ENCODE data around the gene HERPUD1. TPM values are rescaled to one million over a fixed set of nuclear protein-coding genes. Genes with fewer than 3 reads are reported as not detected.
A peak's percentile ranks its signal among the peaks of the same experiment; 100 is the strongest.

The HERPUD1 gene
- total and polyA plus RNA-seq, 2 of the 13 experiments (the other 11 are each of a cell fraction or from before 2014, with no cell fraction given) = 96.2 to 323 TPM

DNA sequence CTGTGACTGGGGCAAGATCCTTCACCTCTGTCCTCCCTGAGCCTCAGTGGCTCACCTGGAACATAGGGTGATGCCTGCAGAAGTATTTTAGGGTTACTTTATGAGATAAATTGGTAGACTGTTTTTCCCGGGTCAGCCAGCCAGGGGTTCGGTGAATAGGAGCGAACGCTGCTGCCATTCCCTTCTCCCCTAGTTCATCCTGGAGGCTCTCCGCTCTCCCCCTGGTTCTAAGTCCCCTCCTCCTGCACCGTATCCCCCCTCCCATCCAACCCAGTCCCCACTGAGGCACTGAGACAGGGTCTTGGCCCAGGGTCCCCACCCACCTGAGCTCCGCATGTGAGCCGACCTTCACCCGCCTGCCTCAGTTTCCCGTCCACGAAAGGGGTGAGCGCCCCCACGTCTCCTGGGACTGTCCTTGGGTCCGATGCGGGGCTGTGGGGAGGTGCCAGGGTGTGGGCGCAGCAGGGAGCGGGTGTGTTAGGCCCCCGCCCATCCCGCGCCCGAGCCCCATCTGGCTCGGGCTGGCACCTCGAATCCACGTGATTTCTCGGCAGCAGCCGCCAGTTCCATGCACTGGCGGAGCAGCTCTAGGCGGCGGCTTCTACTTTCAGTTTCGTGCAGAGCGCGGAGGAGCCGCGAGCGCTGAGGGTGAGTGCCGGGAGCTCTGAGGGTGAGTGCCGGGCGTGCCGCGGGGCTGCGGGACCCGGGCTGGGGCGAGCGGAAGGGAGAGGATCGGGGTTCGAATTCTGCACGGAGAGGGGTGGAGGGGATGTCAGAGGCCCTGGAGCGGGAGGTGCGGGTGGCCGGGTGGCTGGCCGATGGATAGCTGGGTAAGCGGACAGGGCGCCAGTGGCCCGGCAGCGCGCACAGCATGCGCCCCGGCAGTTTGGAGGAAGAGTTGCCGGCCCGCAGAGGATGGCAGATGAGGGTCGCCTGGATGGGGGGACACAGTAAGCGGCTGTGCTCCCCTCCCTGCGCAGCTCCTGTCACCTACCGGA lies 57.3 kb downstream of the HERPUD1 start, which contains the start of gene NLRC5 (continued):
- no peak for TF ChIP-seq ZNF572 (CRISPR knock-in tag; IDR thresholded peaks at IDR 0.05)
- peak; percentile 70; the same call in 1 of the 2 replicates for TF ChIP-seq ZNF431 (CRISPR knock-in tag; IDR thresholded peaks at IDR 0.05; ENCODE audit: borderline replicate concordance, low read depth)
- TF ChIP-seq ZFP41 (CRISPR knock-in tag; IDR thresholded peaks at IDR 0.05; ENCODE audit: borderline replicate concordance) = 0 out of 2 replicates have a peak, but pooled peaks have one; percentile 29
- TF ChIP-seq, protein P1, sequence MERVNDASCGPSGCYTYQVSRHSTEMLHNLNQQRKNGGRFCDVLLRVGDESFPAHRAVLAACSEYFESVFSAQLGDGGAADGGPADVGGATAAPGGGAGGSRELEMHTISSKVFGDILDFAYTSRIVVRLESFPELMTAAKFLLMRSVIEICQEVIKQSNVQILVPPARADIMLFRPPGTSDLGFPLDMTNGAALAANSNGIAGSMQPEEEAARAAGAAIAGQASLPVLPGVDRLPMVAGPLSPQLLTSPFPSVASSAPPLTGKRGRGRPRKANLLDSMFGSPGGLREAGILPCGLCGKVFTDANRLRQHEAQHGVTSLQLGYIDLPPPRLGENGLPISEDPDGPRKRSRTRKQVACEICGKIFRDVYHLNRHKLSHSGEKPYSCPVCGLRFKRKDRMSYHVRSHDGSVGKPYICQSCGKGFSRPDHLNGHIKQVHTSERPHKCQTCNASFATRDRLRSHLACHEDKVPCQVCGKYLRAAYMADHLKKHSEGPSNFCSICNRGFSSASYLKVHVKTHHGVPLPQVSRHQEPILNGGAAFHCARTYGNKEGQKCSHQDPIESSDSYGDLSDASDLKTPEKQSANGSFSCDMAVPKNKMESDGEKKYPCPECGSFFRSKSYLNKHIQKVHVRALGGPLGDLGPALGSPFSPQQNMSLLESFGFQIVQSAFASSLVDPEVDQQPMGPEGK (CRISPR knock-in tag; IDR thresholded peaks at IDR 0.05) = peak; percentile 48
- TF ChIP-seq TP53 (CRISPR knock-in tag; conservative IDR thresholded peaks at IDR 0.05) = peak; percentile 68; the same call in 1 of the 2 replicates
- TF ChIP-seq ZNF34 (CRISPR knock-in tag; IDR thresholded peaks at IDR 0.05; ENCODE audit: borderline replicate concordance) = no peak
- TF ChIP-seq RARA (CRISPR knock-in tag; IDR thresholded peaks at IDR 0.05) = no peak
- TF ChIP-seq POLR2AphosphoS5 (IDR thresholded peaks at IDR 0.05; ENCODE audit: low read depth, low read length) = no peak
- TF ChIP-seq ZBTB43 (CRISPR knock-in tag; conservative IDR thresholded peaks at IDR 0.05) = peak; percentile 76; the same call in 1 of the 2 replicates
- no peak for TF ChIP-seq MYNN (CRISPR knock-in tag; IDR thresholded peaks at IDR 0.05; ENCODE audit: low read depth)
- no peak for TF ChIP-seq MIER3 (CRISPR knock-in tag; IDR thresholded peaks at IDR 0.05; ENCODE audit: borderline replicate concordance)
- no peak for TF ChIP-seq TEF (CRISPR knock-in tag; IDR thresholded peaks at IDR 0.05)
- TF ChIP-seq ZBTB3 (CRISPR knock-in tag; IDR thresholded peaks at IDR 0.05; ENCODE audit: borderline replicate concordance, low read depth) = no peak
- TF ChIP-seq ZNF615 (CRISPR knock-in tag; IDR thresholded peaks at IDR 0.05; ENCODE audit: borderline replicate concordance) = no peak
- TF ChIP-seq AHR (CRISPR knock-in tag; IDR thresholded peaks at IDR 0.05) = no peak
- TF ChIP-seq, protein P2, sequence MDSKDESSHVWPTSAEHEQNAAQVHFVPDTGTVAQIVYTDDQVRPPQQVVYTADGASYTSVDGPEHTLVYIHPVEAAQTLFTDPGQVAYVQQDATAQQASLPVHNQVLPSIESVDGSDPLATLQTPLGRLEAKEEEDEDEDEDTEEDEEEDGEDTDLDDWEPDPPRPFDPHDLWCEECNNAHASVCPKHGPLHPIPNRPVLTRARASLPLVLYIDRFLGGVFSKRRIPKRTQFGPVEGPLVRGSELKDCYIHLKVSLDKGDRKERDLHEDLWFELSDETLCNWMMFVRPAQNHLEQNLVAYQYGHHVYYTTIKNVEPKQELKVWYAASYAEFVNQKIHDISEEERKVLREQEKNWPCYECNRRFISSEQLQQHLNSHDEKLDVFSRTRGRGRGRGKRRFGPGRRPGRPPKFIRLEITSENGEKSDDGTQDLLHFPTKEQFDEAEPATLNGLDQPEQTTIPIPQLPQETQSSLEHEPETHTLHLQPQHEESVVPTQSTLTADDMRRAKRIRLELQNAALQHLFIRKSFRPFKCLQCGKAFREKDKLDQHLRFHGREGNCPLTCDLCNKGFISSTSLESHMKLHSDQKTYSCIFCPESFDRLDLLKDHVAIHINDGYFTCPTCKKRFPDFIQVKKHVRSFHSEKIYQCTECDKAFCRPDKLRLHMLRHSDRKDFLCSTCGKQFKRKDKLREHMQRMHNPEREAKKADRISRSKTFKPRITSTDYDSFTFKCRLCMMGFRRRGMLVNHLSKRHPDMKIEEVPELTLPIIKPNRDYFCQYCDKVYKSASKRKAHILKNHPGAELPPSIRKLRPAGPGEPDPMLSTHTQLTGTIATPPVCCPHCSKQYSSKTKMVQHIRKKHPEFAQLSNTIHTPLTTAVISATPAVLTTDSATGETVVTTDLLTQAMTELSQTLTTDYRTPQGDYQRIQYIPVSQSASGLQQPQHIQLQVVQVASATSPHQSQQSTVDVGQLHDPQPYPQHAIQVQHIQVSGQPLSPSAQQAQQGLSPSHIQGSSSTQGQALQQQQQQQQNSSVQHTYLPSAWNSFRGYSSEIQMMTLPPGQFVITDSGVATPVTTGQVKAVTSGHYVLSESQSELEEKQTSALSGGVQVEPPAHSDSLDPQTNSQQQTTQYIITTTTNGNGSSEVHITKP (CRISPR knock-in tag; IDR thresholded peaks at IDR 0.05; ENCODE audit: low read depth) = 0 out of 2 replicates have a peak, but pooled peaks have one; percentile 51
- TF ChIP-seq ZNF274 (CRISPR knock-in tag; IDR thresholded peaks at IDR 0.05) = peak; percentile 85; the same call in 1 of the 2 replicates
- TF ChIP-seq RFX1 (IDR thresholded peaks at IDR 0.05) = no peak
- no peak; the same call in 1 of the 2 replicates for TF ChIP-seq ZNF138 (CRISPR knock-in tag; IDR thresholded peaks at IDR 0.05; ENCODE audit: low read depth)
- no peak; the same call in 1 of the 2 replicates for TF ChIP-seq ATF7-NPFF (CRISPR knock-in tag; IDR thresholded peaks at IDR 0.05; ENCODE audit: low read depth)
